Lower leg skin (tissue), 3 donors: ENCODE data around the gene CDCA5.

Experiments used
- POLR2A ChIP-seq, 2 donors: fragments of 450-650 bp; IDR thresholded peaks; one replicate each; pipeline ENCODE4 v1.6.1; 2016 to 2017; ENCODE audit warnings: antibody characterized with exemption in 2 of 2, mild to moderate bottlenecking in 1 of 2, moderate library complexity in 1 of 2
- TF ChIP-seq, protein P1 (sequence below), 3 donors: fragments of 450-650 bp; IDR thresholded peaks; one replicate each; pipeline ENCODE4 v1.5.1; 2016; ENCODE audit warnings: antibody characterized with exemption in 3 of 3, mild to moderate bottlenecking in 3 of 3, moderate library complexity in 2 of 3

DNA sequence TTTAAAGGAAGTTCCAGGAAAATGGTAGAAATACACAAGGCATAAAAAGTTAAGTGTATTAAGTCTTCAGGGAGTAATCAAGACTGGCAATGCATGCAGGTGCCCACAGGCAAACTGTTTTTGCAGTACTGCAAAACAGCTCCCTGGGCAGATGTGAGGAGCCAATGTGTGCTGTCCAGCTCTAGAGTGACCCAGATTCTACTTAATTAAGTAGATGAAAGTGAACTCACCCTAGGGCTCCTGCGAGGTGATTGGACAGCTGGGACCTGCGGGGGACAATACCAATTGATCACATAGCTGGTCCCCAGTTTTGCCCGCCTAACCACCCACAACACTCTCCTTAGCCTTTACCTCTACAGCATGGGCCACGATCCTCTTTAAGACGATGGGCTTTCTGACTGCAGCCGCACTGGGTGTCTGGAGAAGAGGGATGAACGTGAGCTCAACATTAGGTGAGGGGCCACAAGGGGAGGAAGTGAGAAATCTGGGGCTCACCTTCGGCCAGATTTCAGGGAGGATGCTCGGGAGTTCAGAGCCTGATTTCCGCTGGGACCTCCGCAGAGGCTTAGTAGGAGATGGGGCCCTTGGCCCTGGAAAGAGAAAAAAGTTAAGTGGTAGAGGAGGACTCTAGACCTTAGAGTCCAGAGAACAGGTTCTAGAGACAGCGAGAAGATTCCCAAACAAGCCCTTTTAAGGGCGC lies 556 bp downstream of the CDCA5 start:
- TF ChIP-seq, protein P1, sequence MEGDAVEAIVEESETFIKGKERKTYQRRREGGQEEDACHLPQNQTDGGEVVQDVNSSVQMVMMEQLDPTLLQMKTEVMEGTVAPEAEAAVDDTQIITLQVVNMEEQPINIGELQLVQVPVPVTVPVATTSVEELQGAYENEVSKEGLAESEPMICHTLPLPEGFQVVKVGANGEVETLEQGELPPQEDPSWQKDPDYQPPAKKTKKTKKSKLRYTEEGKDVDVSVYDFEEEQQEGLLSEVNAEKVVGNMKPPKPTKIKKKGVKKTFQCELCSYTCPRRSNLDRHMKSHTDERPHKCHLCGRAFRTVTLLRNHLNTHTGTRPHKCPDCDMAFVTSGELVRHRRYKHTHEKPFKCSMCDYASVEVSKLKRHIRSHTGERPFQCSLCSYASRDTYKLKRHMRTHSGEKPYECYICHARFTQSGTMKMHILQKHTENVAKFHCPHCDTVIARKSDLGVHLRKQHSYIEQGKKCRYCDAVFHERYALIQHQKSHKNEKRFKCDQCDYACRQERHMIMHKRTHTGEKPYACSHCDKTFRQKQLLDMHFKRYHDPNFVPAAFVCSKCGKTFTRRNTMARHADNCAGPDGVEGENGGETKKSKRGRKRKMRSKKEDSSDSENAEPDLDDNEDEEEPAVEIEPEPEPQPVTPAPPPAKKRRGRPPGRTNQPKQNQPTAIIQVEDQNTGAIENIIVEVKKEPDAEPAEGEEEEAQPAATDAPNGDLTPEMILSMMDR (IDR thresholded peaks at IDR 0.05) = no peak
- no peak for TF ChIP-seq POLR2A (IDR thresholded peaks at IDR 0.05)
